ENCODE measurements around the gene FAM131A.

Gene FAM131A

DNA sequence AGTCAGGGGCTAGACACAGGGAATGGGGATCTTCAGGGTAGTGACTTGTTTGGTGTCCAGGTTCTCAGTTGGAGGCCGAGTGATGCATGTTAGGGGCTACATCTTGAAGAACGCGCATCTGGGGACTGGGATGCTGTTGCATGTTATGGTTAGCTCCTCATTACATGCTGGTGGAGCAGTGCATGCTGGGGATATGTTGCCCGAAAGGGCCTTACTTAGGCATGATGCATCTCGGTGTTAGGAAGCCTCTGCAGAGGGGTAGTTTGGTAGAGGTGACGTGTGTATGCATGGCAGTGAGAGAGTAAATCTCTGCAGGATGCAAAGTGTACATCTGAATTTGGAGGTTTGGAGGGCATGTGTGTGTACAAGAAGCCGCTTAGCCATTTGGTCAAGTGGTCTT lies 20.6 kb upstream of the FAM131A start:
- no peak for DNase-seq (ENCODE audit: low read depth)

DNA sequence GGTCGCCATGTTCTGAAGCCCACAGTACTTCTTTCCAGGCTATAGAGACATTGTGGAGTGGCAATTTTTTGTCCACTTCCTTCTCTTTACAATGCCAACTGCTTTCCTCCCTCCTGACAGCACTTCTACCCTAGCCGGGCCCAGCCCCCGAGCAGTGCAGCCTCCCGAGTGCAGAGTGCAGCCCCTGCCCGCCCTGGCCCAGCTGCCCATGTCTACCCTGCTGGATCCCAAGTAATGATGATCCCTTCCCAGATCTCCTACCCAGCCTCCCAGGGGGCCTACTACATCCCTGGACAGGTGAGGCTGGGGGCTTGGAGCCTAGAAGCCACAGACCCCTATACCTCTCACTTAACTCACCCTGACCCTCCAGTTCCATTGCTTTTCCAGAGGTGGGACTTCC lies 20.2 kb upstream of the FAM131A start:
- no peak for DNase-seq (ENCODE audit: low read depth)

DNA sequence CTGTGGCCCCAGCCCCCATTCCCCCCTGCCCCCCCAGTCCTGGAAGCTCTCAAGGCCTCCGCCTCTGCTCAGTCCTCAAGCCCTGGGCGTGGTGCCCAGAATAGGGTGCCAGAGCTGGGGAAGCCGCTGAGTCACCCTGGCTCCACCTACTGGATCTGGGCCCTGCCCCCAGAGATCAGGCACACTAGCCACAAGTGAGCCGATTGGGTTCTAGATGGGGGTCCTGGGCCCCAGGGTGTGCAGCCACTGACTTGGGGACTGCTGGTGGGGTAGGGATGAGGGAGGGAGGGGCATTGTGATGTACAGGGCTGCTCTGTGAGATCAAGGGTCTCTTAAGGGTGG lies 17.3 kb upstream of the FAM131A start:
- no peak for DNase-seq (ENCODE audit: low read depth)

DNA sequence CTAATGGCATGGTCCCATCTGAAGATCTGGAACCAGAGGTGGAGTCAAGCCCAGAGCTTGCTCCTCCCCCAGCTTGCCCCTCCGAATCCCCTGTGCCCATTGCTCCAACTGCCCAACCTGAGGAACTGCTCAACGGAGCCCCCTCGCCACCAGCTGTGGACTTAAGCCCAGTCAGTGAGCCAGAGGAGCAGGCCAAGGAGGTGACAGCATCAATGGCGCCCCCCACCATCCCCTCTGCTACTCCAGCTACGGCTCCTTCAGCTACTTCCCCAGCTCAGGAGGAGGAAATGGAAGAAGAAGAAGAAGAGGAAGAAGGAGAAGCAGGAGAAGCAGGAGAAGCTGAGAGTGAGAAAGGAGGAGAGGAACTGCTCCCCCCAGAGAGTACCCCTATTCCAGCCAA lies 15.7 kb upstream of the FAM131A start:
- no peak for DNase-seq (ENCODE audit: low read depth)

DNA sequence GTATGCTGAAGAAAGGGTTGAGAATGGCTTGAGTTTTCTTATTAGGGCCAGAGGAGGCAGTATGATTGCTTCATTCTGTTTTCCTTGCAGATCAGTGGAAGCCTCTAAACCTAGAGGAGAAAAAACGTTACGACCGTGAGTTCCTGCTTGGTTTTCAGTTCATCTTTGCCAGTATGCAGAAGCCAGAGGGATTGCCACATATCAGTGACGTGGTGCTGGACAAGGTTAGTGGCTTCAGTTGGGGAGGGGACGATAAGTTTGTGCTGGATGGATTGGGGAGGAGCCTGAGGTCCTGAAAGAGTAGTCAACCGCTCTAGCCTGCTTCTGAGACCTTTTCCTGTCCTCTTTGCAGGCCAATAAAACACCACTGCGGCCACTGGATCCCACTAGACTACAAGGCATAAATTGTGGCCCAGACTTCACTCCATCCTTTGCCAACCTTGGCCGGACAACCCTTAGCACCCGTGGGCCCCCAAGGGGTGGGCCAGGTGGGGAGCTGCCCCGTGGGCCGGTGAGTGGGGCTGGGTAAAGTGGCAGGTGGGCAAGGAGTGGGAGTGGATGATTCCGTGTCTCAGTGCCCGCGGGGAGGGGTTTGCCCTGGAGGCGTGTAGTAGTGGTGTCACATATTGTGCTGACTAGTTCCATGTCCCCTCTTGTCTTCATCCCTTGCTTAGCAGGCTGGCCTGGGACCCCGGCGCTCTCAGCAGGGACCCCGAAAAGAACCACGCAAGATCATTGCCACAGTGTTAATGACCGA lies 14.5 kb upstream of the FAM131A start:
- DNase-seq (ENCODE audit: low read depth) = no peak

DNA sequence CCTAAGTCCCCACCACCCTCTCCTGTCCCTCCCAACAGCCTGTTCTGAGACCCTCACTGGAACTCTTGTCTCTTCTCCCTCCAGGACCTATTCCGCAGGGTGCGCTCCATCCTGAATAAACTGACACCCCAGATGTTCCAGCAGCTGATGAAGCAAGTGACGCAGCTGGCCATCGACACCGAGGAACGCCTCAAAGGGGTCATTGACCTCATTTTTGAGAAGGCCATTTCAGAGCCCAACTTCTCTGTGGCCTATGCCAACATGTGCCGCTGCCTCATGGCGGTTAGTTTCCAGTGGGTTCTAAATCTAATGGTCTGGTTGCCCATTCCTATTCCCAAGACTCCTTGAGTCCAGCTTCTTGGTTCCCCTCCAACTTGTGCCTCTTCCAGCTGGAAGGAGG lies 13.7 kb upstream of the FAM131A start:
- no peak for DNase-seq (ENCODE audit: low read depth)

DNA sequence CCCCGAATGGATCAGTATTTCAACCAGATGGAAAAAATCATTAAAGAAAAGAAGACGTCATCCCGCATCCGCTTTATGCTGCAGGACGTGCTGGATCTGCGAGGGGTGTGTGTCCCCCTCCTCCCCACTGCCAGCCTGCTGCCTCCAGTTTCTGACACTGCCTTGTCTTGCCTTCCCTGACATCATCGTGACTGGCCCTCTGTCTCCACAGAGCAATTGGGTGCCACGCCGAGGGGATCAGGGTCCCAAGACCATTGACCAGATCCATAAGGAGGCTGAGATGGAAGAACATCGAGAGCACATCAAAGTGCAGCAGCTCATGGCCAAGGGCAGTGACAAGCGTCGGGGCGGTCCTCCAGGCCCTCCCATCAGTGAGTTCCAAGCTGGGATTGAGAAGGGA lies 12.1 kb upstream of the FAM131A start:
- DNase-seq (ENCODE audit: low read depth) = no peak

DNA sequence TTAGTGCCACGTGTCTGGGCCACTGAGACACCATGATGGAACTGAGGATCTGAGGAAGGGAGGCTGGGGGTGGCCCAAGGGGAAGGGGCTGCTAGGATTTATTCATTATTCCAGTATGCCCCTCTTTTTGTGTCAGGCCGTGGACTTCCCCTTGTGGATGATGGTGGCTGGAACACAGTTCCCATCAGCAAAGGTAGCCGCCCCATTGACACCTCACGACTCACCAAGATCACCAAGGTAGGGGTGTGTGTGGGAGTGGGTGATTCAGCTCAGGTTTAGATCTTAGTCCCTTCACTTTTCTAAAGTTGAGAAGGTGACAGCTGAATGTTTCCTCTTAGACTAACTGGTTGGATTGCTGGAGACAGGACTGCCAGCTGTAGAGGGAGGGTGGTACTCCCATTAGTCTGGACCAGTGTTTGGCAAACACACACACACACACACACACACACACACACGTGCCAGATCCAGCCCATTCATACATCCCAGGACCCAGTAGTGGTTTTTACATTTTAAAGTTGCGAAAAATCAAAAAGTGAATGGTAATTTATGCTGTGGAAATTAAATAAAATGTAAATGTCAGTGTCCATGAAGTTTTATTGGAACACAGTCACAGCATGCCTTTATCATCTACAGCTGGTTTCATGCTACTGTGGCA lies 11.6 kb upstream of the FAM131A start:
- no peak for DNase-seq (ENCODE audit: low read depth)

DNA sequence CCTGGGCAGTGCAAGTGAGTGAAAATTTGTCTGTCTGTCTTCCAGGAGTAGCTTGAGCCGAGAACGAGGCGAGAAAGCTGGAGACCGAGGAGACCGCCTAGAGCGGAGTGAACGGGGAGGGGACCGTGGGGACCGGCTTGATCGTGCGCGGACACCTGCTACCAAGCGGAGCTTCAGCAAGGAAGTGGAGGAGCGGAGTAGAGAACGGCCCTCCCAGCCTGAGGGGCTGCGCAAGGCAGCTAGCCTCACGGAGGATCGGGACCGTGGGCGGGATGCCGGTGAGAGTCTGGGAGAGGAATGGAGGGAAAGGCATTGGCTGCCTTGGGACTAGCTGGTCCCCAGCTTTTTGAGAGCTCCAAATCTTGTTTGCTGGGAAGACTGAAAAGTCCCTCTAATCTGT lies 10.2 kb upstream of the FAM131A start:
- no peak for DNase-seq (ENCODE audit: low read depth)

DNA sequence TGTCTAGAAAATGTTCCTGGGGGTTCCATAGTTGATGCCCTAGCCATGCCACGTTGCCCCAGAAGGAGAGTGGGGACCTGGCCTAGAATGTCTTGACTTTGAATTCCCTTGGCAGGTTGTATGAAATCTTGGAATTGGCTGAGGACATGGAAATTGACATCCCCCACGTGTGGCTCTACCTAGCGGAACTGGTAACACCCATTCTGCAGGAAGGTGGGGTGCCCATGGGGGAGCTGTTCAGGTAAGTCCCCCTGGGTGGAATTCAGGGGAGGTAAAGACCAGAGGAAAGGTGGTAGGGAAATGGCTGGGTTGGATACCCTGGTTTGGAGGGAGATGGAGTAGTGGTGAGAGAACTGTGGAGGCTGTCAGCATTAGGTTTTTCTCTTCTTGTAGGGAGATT lies 8.9 kb upstream of the FAM131A start:
- no peak for DNase-seq (ENCODE audit: low read depth)

DNA sequence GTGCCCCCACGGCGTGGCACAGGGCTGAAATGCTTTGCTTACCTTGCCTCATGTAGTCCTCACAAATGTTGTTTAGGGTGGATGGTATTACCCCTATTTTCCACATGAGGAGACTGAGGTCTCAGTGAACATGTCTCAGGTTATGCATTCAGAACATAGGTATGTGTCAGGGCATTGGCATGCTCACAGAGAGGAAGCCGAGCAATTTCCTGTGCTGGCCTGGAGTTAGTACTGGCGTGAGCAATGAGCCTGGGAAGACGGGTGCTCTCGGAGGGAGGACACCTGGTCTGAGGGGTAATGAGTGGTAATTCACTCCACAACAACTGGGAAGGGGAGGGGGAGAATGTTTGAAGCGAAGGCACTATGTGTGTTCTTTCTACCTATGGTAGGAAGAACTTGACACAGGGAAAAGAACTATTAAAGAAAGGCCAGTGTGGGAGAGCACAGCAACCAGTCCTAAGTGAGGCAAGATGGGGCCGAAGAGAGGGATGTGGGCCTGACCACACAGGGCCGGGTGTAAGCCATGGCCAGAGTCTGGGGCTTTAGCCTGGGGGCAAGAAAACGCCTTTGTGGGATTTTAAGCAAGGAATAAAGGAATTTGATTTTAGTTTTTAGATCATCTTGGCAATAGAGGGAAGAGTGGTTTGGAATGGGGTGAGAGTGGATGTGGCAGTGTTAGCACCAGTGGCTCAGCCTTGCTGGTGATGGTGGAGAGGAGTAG lies 4.9 kb upstream of the FAM131A start:
- no peak for DNase-seq (ENCODE audit: low read depth)

DNA sequence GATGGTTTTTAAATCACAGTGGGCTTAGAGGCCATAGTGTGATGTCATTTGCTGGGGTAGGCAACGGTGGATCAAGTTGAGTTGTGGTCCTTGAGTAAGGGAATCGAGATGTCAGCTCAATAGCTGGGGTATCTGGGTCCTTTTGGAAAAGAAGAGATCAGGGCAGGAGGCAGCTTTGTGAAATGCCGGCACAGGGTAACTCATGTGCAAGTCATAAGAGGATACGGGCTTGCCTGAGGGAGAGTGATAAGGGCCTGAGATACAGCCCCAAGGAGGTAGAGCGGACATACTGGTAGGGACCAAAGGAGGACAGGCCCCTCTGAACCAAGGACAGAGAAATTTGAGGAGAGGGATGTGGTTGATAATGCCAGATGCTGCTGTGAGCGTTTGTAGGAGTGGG lies 4.2 kb upstream of the FAM131A start:
- no peak for DNase-seq (ENCODE audit: low read depth)

DNA sequence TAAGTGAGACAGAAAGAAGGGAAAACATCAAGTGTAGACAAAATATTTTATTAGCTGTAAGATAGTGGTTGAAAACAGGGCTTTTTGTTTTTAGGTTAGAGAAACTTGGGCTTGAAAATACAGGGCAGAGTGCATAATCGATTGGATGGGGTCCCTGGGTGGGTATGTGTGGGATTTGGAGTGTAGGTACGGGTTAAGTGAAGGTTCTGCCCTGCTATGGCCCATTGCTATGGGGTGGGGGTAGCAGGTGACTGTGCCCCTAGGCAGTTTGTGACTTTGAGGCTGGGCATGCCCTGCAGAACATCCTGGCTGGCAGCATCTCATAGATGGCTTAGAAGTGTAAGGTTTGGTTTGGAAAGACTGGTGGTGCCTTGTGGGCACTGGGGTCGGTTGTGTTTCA lies 3.7 kb upstream of the FAM131A start:
- no peak for DNase-seq (ENCODE audit: low read depth)

DNA sequence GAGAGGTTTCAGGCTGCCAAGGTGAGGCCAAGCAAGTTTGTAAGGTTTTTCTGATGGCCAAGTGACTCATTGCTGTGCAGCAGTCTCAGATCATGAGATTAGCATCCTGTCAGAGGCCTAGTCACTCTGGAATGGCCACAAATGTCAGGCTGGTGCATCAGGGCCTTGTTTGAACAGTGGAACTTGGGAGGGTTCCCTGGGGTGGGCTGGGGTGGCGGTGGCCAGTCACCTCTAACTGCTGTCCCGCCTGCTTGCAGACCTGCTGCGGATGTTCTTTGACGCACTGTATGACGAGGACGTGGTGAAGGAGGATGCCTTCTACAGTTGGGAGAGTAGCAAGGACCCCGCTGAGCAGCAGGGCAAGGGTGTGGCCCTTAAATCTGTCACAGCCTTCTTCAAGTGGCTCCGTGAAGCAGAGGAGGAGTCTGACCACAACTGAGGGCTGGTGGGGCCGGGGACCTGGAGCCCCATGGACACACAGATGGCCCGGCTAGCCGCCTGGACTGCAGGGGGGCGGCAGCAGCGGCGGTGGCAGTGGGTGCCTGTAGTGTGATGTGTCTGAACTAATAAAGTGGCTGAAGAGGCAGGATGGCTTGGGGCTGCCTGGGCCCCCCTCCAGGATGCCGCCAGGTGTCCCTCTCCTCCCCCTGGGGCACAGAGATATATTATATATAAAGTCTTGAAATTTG lies 2.8 kb upstream of the FAM131A start:
- peak; percentile 27 for DNase-seq (ENCODE audit: low read depth)

DNA sequence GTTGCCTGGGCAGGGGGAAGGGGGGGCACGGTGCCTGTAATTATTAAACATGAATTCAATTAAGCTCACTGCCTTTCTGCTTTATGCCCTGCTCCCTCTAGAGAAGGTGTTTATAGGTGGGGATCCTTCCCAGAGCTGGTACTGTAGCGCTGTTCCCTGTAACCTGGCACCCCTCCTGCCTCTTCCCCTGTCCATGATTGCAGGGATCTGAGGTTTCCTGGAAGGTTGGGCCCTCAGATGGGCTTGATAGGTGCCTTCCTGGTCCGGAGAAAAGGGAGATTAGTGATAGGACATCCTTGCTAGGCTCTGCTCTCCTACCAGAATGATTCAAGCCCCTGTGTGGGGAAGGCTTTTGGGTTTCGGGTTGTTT lies 2.1 kb upstream of the FAM131A start:
- no peak for DNase-seq (ENCODE audit: low read depth)

DNA sequence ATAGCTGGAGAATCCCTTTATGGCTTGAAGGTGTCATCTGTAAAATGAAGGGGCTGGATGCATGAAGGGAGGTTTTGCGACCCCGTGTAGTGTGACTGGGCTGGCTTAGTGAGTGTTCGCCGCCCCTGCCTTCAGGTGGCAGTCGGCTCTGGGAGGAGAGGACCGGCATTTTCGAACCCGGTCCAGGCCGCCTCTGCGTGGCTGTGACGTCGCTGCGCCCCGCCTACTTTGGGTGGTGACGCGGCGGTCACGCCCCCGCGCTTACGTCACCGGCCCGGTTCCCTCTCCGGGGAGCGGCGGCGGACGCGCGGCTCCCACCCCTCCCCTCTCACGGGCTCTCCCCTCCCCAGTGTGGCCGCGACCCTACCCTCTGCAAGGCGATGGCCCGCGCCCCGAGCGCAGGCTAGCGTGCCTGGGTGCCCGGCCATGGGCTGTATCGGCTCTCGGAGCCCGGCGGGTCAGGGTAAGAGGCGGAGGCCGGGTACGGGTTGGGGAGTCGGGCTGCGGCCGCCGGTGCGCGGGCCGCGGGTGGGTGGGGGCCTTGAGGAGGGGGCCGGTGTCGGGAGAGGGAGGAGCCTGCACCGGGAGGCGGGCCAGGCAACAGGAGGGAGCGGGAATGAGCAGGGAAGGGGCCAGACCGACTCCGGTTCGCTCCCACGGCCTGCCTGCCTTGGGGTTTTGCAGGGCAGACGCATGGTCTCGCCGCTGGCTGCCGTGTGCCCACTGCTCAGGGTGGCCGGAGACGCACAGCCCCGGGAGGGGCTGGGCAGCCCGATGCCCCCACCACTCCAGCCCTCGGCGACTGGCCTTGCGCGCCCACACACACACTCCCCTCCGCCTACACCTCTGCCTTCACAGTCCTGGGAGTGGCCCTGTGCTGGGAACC lies 1.5 kb upstream of the FAM131A start:
- peak; percentile 77 for DNase-seq (ENCODE audit: low read depth)

DNA sequence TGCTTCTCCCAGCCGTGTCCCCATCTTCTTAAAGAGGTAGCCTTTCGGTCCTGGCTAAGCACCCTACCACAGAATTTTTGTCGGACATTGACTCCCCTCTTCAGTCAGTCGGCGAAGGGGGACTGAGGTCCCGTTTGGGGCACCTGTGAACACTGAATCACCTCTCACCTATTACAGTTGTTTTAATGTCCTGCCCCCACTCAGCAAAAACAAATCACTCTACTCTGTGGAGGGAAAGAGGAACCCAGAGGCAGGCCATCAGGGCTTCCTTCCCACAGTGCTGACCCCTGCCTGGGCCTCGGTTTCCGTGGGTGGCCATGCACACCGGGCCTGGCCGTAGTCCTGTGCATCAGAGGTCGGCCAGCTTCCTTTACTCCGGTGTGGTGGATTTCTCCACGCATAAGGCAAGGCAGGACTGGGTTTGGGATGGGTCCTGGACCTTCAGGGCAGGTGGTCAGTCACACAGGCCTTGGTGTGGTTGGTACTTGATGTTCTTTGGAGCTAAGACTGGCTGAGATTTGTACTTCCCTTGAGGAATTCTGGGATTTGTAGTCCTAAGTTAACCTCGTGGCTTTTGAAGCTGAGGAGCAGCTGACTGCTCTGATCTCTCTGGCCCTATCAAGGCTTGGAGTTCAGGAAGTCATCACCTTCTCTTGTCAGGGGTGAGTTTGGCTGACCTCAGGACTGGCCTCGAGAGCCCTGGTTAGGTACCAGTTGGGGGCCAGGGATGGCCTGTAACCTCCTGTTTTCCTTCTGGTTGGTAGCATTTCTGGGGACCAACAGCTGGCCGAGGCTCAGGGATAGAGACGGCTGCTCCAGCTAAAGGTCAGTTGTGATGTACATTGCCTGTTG lies 627 bp upstream of the FAM131A start:
- DNase-seq (ENCODE audit: low read depth) = no peak

DNA sequence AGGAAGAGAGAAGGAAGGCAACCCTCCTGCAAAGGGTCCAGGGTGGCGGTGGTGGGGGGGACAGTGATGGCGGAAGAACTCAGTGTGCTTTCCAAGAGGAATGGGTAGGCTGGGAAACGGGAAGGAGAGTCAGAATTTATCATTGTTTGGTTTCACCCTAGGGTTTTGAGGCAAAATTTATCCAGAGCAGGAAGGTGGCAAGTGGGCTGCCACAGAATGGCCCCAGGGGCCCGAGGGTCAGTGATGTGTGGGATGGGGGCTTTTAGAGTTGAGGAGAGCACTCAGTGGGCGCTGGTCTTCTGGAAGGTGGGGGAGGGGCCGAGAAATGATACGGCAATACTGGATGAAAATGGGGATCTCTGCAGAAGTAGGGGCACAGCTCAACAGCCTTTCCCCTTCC lies 581 bp downstream of the FAM131A start:
- DNase-seq (ENCODE audit: low read depth) = no peak

DNA sequence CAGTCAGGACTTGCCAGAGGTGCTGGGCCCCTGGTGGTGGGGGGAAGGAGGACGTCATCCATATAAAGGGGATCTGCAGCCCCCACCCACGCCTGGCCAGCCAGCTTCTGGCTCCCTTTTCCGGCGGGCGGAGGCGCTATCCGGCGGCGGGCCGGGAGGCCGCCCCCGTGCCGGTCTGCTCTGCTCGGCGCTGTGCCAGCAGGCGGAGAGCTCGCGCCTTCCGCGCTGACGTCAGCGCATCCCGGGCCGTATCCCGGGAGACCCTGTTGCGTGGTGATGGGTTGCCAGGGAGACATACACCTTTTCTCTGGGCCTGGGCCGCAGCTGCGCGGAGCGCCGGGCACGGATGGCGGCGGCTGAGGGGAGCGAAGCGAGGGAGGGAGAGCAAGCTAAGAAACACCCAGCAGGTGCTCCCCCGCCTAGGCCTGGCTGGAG lies 1.1 kb downstream of the FAM131A start:
- no peak for DNase-seq (ENCODE audit: low read depth)

DNA sequence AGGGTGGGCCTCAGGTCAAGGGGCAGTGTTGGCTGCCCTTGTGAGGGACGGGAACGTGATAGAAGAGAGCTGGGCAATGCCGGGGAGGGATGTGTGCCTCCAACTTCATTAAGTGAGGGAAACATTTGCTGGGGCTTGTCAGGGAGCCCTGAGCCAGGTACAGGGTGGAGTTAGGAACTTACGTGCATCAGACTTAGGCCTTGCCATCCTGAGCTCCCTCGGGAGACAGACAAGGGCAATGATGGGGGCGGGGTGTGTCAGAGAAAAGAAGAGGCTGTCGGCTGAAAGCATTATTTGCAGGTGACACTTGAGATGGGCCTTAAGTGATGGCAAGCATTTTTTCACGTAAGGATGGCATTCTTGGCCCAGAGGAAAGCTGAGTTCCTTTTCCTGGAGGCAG lies 1.6 kb downstream of the FAM131A start:
- DNase-seq (ENCODE audit: low read depth) = no peak

Measured in stimulated activated CD8-positive, alpha-beta memory T cell treated with anti-CD3 and anti-CD28 coated beads, Interleukin-12 subunit alpha, Interleukin-12 subunit beta, amount 100 ng/mL, for 1 hour (primary cell).